Measurements from ENCODE around the gene CMYA5.

The CMYA5 gene

GRCh38 chr5:79814699-79815098 lies 125.1 kb downstream of the CMYA5 start:
- TF ChIP-seq GATA3 (IDR thresholded peaks at IDR 0.05; ENCODE audit: low read depth, low read length) (no peak), GATA2 (IDR thresholded peaks at IDR 0.05; ENCODE audit: low read depth, low read length) (no peak)

- TF ChIP-seq GATA3 (IDR thresholded peaks at IDR 0.05; ENCODE audit: low read depth, low read length), result no peak
- no peak for TF ChIP-seq GATA2 (IDR thresholded peaks at IDR 0.05; ENCODE audit: low read depth, low read length)
These were observed 126.4 kb downstream of the CMYA5 start for GRCh38 chr5:79816014-79816413.

GRCh38 chr5:79820648-79821047 lies 131.0 kb downstream of the CMYA5 start:
- no peak for TF ChIP-seq GATA2 (IDR thresholded peaks at IDR 0.05; ENCODE audit: low read depth, low read length)
- TF ChIP-seq GATA3 (IDR thresholded peaks at IDR 0.05; ENCODE audit: low read depth, low read length), result no peak

- TF ChIP-seq GATA3 (IDR thresholded peaks at IDR 0.05; ENCODE audit: low read depth, low read length) (no peak), GATA2 (IDR thresholded peaks at IDR 0.05; ENCODE audit: low read depth, low read length) (no peak)
These were observed 134.8 kb downstream of the CMYA5 start for GRCh38 chr5:79824444-79824843.

GRCh38 chr5:79825802-79826201 lies 136.2 kb downstream of the CMYA5 start:
- TF ChIP-seq GATA2 (IDR thresholded peaks at IDR 0.05; ENCODE audit: low read depth, low read length) (no peak), GATA3 (IDR thresholded peaks at IDR 0.05; ENCODE audit: low read depth, low read length) (no peak)

- TF ChIP-seq GATA3 (IDR thresholded peaks at IDR 0.05; ENCODE audit: low read depth, low read length) (no peak), GATA2 (IDR thresholded peaks at IDR 0.05; ENCODE audit: low read depth, low read length) (no peak)
These were observed 137.6 kb downstream of the CMYA5 start for GRCh38 chr5:79827159-79827629.

GRCh38 chr5:79829260-79829659 lies 139.6 kb downstream of the CMYA5 start:
- TF ChIP-seq GATA2 (IDR thresholded peaks at IDR 0.05; ENCODE audit: low read depth, low read length) (no peak), GATA3 (IDR thresholded peaks at IDR 0.05; ENCODE audit: low read depth, low read length) (no peak)

GRCh38 chr5:79831381-79832309 lies 142.0 kb downstream of the CMYA5 start:
- TF ChIP-seq GATA2 (IDR thresholded peaks at IDR 0.05; ENCODE audit: low read depth, low read length) (no peak), GATA3 (IDR thresholded peaks at IDR 0.05; ENCODE audit: low read depth, low read length) (no peak)

- no peak for TF ChIP-seq GATA3 (IDR thresholded peaks at IDR 0.05; ENCODE audit: low read depth, low read length)
- TF ChIP-seq GATA2 (IDR thresholded peaks at IDR 0.05; ENCODE audit: low read depth, low read length), result no peak
These were observed 143.3 kb downstream of the CMYA5 start for GRCh38 chr5:79832911-79833310.

GRCh38 chr5:79834098-79834753 lies 144.6 kb downstream of the CMYA5 start:
- no peak for TF ChIP-seq GATA2 (IDR thresholded peaks at IDR 0.05; ENCODE audit: low read depth, low read length)
- no peak for TF ChIP-seq GATA3 (IDR thresholded peaks at IDR 0.05; ENCODE audit: low read depth, low read length)

- TF ChIP-seq GATA3 (IDR thresholded peaks at IDR 0.05; ENCODE audit: low read depth, low read length) (no peak), GATA2 (IDR thresholded peaks at IDR 0.05; ENCODE audit: low read depth, low read length) (no peak)
These were observed 145.4 kb downstream of the CMYA5 start for GRCh38 chr5:79834754-79835714.

- no peak for TF ChIP-seq GATA2 (IDR thresholded peaks at IDR 0.05; ENCODE audit: low read depth, low read length)
- TF ChIP-seq GATA3 (IDR thresholded peaks at IDR 0.05; ENCODE audit: low read depth, low read length), result no peak
These were observed 148.3 kb downstream of the CMYA5 start for GRCh38 chr5:79837761-79838551.

All from SH-SY5Y (cell line).